Activated T-cell treated with anti-CD3 and anti-CD28 coated beads, Interleukin-2, amount 50 U/mL, for 24 hours (primary cell): Measurements from ENCODE around the gene TSPAN4.

Experiments
- DNase-seq: peaks from one replicate; pipeline ENCODE4 v3.0.0-alpha.2; 2020
- H3K27ac Mint-ChIP-seq: 2 replicates; pipeline ENCODE4 v1.8.0; 2020; ENCODE audit warnings: mild to moderate bottlenecking, mixed read lengths
- H3K27me3 Mint-ChIP-seq: 2 replicates; pipeline ENCODE4 v1.8.0; 2020; ENCODE audit warnings: mixed read lengths
- H3K36me3 Mint-ChIP-seq: 2 replicates; pipeline ENCODE4 v1.8.0; 2020; ENCODE audit warnings: low read depth, mixed read lengths
- H3K4me1 Mint-ChIP-seq: 2 replicates; pipeline ENCODE4 v1.8.0; 2020; ENCODE audit warnings: low read depth, mixed read lengths
- H3K4me3 Mint-ChIP-seq: 2 replicates; pipeline ENCODE4 v1.8.0; 2020; ENCODE audit warnings: mild to moderate bottlenecking, moderate library complexity, mixed read lengths
- H3K9me3 Mint-ChIP-seq: 2 replicates; pipeline ENCODE4 v1.8.0; 2020; ENCODE audit warnings: mixed read lengths

TSPAN4 gene

DNA sequence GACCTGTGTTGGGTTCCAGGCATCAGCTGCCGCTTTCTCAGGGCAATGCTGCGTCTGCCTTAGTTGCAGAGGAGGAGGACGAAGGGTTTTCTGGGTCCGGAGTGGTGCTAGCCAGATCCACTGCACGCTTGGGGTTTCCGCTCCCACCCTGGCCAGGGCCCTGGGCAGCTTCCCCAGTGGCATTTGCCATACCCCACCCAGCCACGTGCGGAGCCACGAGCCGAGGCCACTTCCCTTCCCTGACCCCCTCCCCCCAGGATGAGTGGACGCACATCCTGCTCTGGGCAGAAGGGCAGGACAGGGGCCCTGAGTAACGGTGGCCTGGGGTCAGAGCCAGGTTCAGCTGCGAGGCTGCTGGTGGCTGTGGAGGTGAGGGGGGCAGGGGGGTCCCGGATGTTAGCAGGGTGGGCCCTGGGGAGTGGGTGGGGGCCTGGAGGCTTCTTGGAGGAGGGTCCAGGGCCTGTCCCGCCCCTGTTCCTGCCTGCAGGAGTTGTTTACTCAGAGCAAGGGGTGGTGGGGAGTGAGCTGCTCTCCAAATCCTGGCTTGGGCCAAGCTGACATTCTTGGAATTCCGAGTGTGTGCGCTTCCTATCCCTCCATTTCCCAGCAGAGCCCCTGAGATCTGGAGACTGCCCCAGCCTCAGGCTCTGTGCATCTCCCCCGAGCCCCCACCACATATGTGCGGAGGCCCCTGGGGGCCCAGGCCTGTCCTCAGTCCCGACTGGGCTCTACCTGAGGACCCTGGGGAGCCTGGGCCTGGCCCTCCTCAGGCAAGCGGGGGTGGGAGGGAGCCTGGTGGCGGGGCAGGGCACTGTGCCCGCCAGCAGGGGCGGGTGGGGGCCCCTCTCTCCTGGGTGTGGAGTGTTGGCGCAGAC is 1.4 kb downstream of the TSPAN4 start:
- peaks cover 29% of the 10 kb centered on the region for H3K36me3 Mint-ChIP-seq
- peaks cover 5% of the 10 kb centered on the region for H3K27me3 Mint-ChIP-seq
- H3K4me1 Mint-ChIP-seq = peaks cover 32% of the 10 kb centered on the region
- H3K4me3 Mint-ChIP-seq = peak overlapping the region; percentile 78
- H3K27ac Mint-ChIP-seq = peak overlapping the region; percentile 57
- DNase-seq = no peak
- H3K9me3 Mint-ChIP-seq = no peaks in the 10 kb centered on the region

- H3K27ac Mint-ChIP-seq = no peak overlapping the region
- peaks cover 29% of the 10 kb centered on the region for H3K4me1 Mint-ChIP-seq
- no peak for DNase-seq
- H3K36me3 Mint-ChIP-seq = peaks cover 19% of the 10 kb centered on the region
- no peaks in the 10 kb centered on the region for H3K9me3 Mint-ChIP-seq
- no peak overlapping the region for H3K4me3 Mint-ChIP-seq
- peaks cover 8% of the 10 kb centered on the region for H3K27me3 Mint-ChIP-seq
Observed at GRCh38 chr11:844693-845644, 2.3 kb downstream of the TSPAN4 start.

GRCh38 chr11:845872-846495 is 3.3 kb downstream of the TSPAN4 start:
- H3K27ac Mint-ChIP-seq = no peak overlapping the region
- DNase-seq = no peak
- no peak overlapping the region for H3K4me3 Mint-ChIP-seq
- peaks cover 19% of the 10 kb centered on the region for H3K4me1 Mint-ChIP-seq
- H3K36me3 Mint-ChIP-seq = peaks cover 9% of the 10 kb centered on the region
- peaks cover 10% of the 10 kb centered on the region for H3K27me3 Mint-ChIP-seq
- H3K9me3 Mint-ChIP-seq = no peaks in the 10 kb centered on the region

GRCh38 chr11:846496-847098 is 3.9 kb downstream of the TSPAN4 start:
- DNase-seq = no peak
- Mint-ChIP-seq H3K27ac (no peak overlapping the region), H3K36me3 (peaks cover 3% of the 10 kb centered on the region), H3K27me3 (peaks cover 13% of the 10 kb centered on the region), H3K9me3 (no peaks in the 10 kb centered on the region), H3K4me1 (peaks cover 14% of the 10 kb centered on the region), H3K4me3 (no peak overlapping the region)

DNA sequence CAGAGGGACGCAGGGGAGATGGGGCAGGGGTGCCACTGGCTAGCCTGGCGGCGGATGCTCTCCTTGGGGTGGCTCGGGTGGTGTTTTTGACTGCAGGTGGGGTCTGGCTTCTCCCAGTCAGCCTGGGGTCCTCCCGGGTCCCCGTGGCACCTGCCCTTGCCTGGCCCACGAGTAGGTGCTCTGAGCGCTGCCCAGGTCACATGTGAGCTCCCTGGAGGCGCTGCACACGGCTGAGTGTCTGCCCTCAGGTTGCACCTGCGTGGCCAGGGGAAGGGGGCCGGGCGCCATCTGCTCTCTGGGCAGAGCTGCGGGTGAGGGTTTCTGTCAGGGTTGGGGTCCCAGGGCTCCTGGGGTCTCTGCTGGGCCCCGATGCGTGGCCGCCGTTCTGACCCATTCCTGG is 5.2 kb downstream of the TSPAN4 start:
- no peaks in the 10 kb centered on the region for H3K9me3 Mint-ChIP-seq

DNA sequence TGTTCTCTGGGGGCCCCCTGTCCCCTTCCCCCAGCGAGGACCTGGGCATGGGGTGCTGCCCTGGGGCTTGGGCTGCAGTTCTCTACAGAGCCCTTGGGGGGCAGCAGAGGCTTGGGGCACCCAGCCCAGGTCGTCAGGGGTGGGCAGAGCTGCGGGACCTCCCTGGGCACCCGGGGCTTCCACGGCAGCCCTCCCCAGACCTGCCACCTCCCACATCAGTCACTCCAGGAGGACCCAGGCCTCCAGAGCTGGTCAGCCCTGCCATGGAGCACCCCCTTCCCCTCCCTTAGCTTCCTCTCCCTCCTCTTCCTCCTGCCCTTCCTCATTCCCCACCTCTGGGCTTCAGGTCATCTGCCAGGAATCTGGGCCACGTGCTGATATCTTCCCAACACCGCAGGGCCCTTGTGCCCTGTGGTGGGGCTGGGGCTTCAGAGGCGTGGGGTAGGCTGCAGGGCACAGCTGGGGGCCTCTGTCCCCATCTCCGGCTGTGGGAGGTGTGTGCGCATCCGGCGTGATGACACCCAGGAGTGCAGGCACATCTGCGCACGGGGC is 5.8 kb downstream of the TSPAN4 start:
- no peaks in the 10 kb centered on the region for H3K36me3 Mint-ChIP-seq
- H3K27me3 Mint-ChIP-seq = peaks cover 13% of the 10 kb centered on the region
- H3K9me3 Mint-ChIP-seq = no peaks in the 10 kb centered on the region
- H3K27ac Mint-ChIP-seq = no peak overlapping the region
- DNase-seq = peak; percentile 81
- H3K4me3 Mint-ChIP-seq = peak overlapping the region; percentile 41
- peaks cover 13% of the 10 kb centered on the region for H3K4me1 Mint-ChIP-seq

More for the DNA sequence above, 5.2 kb downstream of the TSPAN4 start:
- DNase-seq = no peak
- H3K27me3 Mint-ChIP-seq = peaks cover 13% of the 10 kb centered on the region
- H3K27ac Mint-ChIP-seq = no peak overlapping the region
- H3K36me3 Mint-ChIP-seq = no peaks in the 10 kb centered on the region
- no peak overlapping the region for H3K4me3 Mint-ChIP-seq
- H3K4me1 Mint-ChIP-seq = peaks cover 14% of the 10 kb centered on the region

GRCh38 chr11:849104-849824 is 6.6 kb downstream of the TSPAN4 start:
- H3K27me3 Mint-ChIP-seq = peaks cover 13% of the 10 kb centered on the region
- no peaks in the 10 kb centered on the region for H3K9me3 Mint-ChIP-seq

GRCh38 chr11:849951-850774 is 7.5 kb downstream of the TSPAN4 start:
- H3K27ac Mint-ChIP-seq = no peak overlapping the region
- no peaks in the 10 kb centered on the region for H3K9me3 Mint-ChIP-seq
- no peak overlapping the region for H3K4me3 Mint-ChIP-seq
- no peak for DNase-seq
- no peaks in the 10 kb centered on the region for H3K36me3 Mint-ChIP-seq
- peaks cover 13% of the 10 kb centered on the region for H3K27me3 Mint-ChIP-seq
- peaks cover 6% of the 10 kb centered on the region for H3K4me1 Mint-ChIP-seq

More at GRCh38 chr11:849104-849824, 6.6 kb downstream of the TSPAN4 start:
- H3K36me3 Mint-ChIP-seq = no peaks in the 10 kb centered on the region
- H3K27ac Mint-ChIP-seq = no peak overlapping the region
- peaks cover 6% of the 10 kb centered on the region for H3K4me1 Mint-ChIP-seq
- DNase-seq = peak; percentile 66
- peak overlapping the region; percentile 70 for H3K4me3 Mint-ChIP-seq

DNA sequence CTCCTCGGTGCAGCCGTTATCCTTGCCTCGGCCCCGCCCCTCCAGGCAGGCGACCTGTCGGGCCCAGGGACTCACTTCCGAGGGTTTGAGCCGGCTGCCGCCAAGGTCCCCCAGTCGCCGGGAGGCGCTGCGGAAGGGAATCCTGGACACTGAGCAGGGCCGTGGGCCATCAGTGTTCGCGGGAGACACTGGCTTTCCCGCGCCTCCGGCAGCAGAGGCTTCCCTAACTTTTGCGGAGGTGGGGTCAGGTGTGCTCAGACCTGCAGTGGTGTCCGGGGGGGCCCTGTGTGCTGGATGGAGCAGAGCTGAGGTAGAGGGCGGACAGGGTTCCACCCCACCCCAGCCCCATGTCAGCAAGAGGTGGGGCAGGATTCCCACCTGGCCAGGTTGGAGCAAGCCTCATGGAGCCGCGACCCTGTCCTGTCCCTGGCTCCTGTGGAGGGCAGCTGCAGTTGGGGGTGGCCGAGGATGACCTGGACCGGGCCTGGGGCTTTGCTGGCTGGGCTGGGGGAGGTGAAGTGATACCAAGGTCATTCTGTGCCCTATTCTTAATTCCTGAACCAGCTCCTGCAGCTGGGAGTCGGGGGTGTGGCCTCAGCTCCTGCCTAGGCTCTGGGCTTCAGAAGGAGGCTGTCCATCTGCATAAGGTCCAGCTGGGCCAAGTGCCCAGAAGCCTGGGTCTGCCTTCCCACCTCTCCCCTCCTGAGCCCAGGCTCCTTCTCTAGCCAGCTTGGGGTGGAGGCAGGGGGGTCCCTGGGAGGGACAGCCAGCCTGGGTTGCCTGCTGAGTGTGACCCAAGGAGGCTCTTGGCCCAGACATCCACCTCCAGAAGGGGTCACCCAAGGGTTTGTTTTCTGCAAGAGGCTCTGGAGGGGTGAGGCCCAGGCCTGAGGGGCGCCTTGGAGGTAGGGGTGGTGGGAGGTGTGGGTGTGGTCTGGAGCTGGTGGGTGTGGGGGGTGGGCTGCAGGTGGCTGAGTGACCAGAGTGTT is 8.4 kb downstream of the TSPAN4 start:
- Mint-ChIP-seq H3K36me3 (no peaks in the 10 kb centered on the region), H3K4me3 (no peak overlapping the region), H3K9me3 (no peaks in the 10 kb centered on the region), H3K27ac (no peak overlapping the region), H3K27me3 (peaks cover 13% of the 10 kb centered on the region), H3K4me1 (peaks cover 6% of the 10 kb centered on the region)
- no peak for DNase-seq

DNA sequence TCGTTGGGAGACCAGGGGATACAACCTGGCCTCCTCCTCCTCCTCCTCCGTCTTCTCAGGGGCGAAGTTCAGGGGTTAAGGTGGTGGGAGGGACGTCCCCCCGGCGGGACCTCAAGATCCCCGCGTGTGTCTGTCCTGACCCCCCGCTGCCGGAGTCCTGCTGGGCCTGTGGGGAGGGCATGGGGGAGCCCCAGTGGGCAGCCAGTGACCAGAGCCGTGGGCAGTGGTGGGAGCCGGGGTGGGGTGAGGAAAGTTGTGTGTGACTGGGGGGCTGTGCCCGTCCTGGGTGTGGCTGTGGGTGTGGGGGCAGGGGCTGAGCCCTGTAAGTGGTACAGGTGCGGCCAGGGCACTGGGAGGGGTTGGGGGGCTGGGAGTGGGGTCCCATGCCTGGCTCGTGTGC is 10.1 kb downstream of the TSPAN4 start:
- no peaks in the 10 kb centered on the region for H3K9me3 Mint-ChIP-seq
- H3K4me1 Mint-ChIP-seq = peaks cover 7% of the 10 kb centered on the region
- no peak for DNase-seq
- H3K27ac Mint-ChIP-seq = no peak overlapping the region
- peaks cover 13% of the 10 kb centered on the region for H3K27me3 Mint-ChIP-seq
- H3K36me3 Mint-ChIP-seq = no peaks in the 10 kb centered on the region
- H3K4me3 Mint-ChIP-seq = no peak overlapping the region

- Mint-ChIP-seq H3K27ac (no peak overlapping the region), H3K27me3 (peaks cover 9% of the 10 kb centered on the region), H3K9me3 (no peaks in the 10 kb centered on the region), H3K4me1 (peaks cover 1% of the 10 kb centered on the region), H3K36me3 (no peaks in the 10 kb centered on the region), H3K4me3 (no peak overlapping the region)
- no peak for DNase-seq
Observed at GRCh38 chr11:853682-854448, 11.2 kb downstream of the TSPAN4 start.
